PFSK-1 (cell line): ENCODE results near the gene RBM20.

ENCODE experiments used
- FOXP2 ChIP-seq: optimal IDR thresholded peaks from 2 replicates; pipeline ENCODE3; 2011; ENCODE audit warnings: borderline replicate concordance, control low read depth, inconsistent platforms; ENCODE audit not compliant: insufficient read depth; ENCODE audit errors: extremely low read length, extremely low read depth
- POLR2AphosphoS5 ChIP-seq: IDR thresholded peaks from 2 replicates; pipeline ENCODE4 v1.6.1; 2012; ENCODE audit warnings: low read depth, mild to moderate bottlenecking, control low read depth, low read length, moderate library complexity
- REST ChIP-seq, 2 experiments: IDR thresholded peaks; 2 replicates each; pipeline versions ENCODE4 v1.6.1 to v1.8.0; 2011 to 2012; ENCODE audit warnings: low read depth in 2 of 2, low read length in 2 of 2, control low read depth in 1 of 2, inconsistent platforms in 1 of 2, mild to moderate bottlenecking in 1 of 2, moderate library complexity in 1 of 2; ENCODE audit not compliant: insufficient read depth in 1 of 2
- SIN3A ChIP-seq: IDR thresholded peaks from 2 replicates; pipeline ENCODE4 v1.6.1; 2012; ENCODE audit warnings: mild to moderate bottlenecking, low read length, moderate library complexity, borderline replicate concordance; ENCODE audit not compliant: insufficient read depth
- TAF1 ChIP-seq: IDR thresholded peaks from 2 replicates; pipeline ENCODE4 v1.6.1; 2012; ENCODE audit warnings: low read length, control low read depth, borderline replicate concordance; ENCODE audit not compliant: insufficient read depth

RBM20 gene

GRCh38 chr10:110775020-110775375 is 130.9 kb downstream of the RBM20 start:
- no peak for TF ChIP-seq TAF1

GRCh38 chr10:110775406-110775805 is 131.3 kb downstream of the RBM20 start:
- TF ChIP-seq FOXP2 (no peak), TAF1 (no peak), REST (IDR thresholded peaks at IDR 0.05; ENCODE audit: insufficient read depth in 1 of 2, low read depth in 2 of 2, low read length in 2 of 2) (no peak), SIN3A (no peak), POLR2AphosphoS5 (no peak)

- TF ChIP-seq TAF1 (no peak), FOXP2 (no peak), POLR2AphosphoS5 (no peak), REST (IDR thresholded peaks at IDR 0.05; ENCODE audit: insufficient read depth in 1 of 2, low read depth in 2 of 2, low read length in 2 of 2) (no peak), SIN3A (no peak)
These were observed 132.9 kb downstream of the RBM20 start for GRCh38 chr10:110777017-110777416.

- no peak for TF ChIP-seq FOXP2
- no peak for TF ChIP-seq TAF1
- no peak for TF ChIP-seq POLR2AphosphoS5
- no peak for TF ChIP-seq REST (IDR thresholded peaks at IDR 0.05; ENCODE audit: insufficient read depth in 1 of 2, low read depth in 2 of 2, low read length in 2 of 2)
- TF ChIP-seq SIN3A = no peak
These were observed 133.5 kb downstream of the RBM20 start for GRCh38 chr10:110777661-110778060.

GRCh38 chr10:110778211-110778610 is 134.1 kb downstream of the RBM20 start:
- TF ChIP-seq FOXP2 (no peak), SIN3A (no peak), TAF1 (no peak), REST (IDR thresholded peaks at IDR 0.05; ENCODE audit: insufficient read depth in 1 of 2, low read depth in 2 of 2, low read length in 2 of 2) (no peak), POLR2AphosphoS5 (no peak)

GRCh38 chr10:110779489-110779888 is 135.4 kb downstream of the RBM20 start:
- TF ChIP-seq POLR2AphosphoS5 = no peak
- no peak for TF ChIP-seq TAF1
- no peak for TF ChIP-seq SIN3A
- TF ChIP-seq FOXP2 = no peak
- TF ChIP-seq REST (IDR thresholded peaks at IDR 0.05; ENCODE audit: insufficient read depth in 1 of 2, low read depth in 2 of 2, low read length in 2 of 2) = no peak
